Upper lobe of right lung (tissue), 1 donor: ENCODE results near the gene RARA. TPM values are rescaled to one million over a fixed set of nuclear protein-coding genes. Genes with fewer than 3 reads are reported as not detected.

ENCODE experiments used
- ATAC-seq: fragments of 200-7000 bp; cut with Tn5 transposase; one replicate; pipeline ENCODE4 v1.9.1; 2020; ENCODE audit warnings: mild to moderate bottlenecking, moderate library complexity
- DNase-seq: peaks from one replicate; pipeline ENCODE4 v3.0.0-alpha.2; 2020
- H3K27ac ChIP-seq: fragments of 200-600 bp; one replicate; pipeline ENCODE4 v1.8.0; 2022
- H3K27me3 ChIP-seq: fragments of 200-600 bp; one replicate; pipeline ENCODE4 v1.8.0; 2022; ENCODE audit warnings: mild to moderate bottlenecking
- H3K36me3 ChIP-seq: fragments of 200-600 bp; one replicate; pipeline ENCODE4 v1.8.0; 2022
- H3K4me1 ChIP-seq: fragments of 200-600 bp; one replicate; pipeline ENCODE4 v1.8.0; 2022
- H3K4me3 ChIP-seq: fragments of 200-600 bp; one replicate; pipeline ENCODE4 v1.8.0; 2022; ENCODE audit warnings: mild to moderate bottlenecking
- H3K9me3 ChIP-seq: fragments of 200-600 bp; one replicate; pipeline ENCODE4 v1.8.0; 2022
- intact Hi-C: fragments of 100-400 bp; cut with DNase I; formaldehyde crosslinking; loops from one replicate; pipeline ENCODE4 v1.11.0; 2022
- total RNA-seq: library from RNA; stranded (reverse); fragmentation: NEBNext Ultra II Directional; extraction: Animal tissue kit (Norgen Biotek cat#: 25700); gene quantifications from one replicate; pipeline ENCODE4 v1.2.1, GENCODE V29; 2021
- TF ChIP-seq, protein P1 (sequence below): fragments of 200-600 bp; IDR thresholded peaks from one replicate; pipeline ENCODE4 v1.8.0; 2022; ENCODE audit warnings: antibody characterized with exemption
- donor health status: DM: no; HTN: yes; CAD: no; lungs with severe emphysema.

RARA gene
- total RNA-seq, 1 donor from 2014 or later: 69.7 TPM

- no peak overlapping the region for H3K27ac ChIP-seq
- H3K4me3 ChIP-seq: no peak overlapping the region
- peaks cover 46% of the 10 kb centered on the region for H3K36me3 ChIP-seq
- no peaks in the 10 kb centered on the region for H3K27me3 ChIP-seq
- H3K9me3 ChIP-seq: no peaks in the 10 kb centered on the region
- intact Hi-C loops: loop anchor here (2.0 kb wide), 1 partner anchor 54 kb away; no protein-coding TSS in a partner anchor
- no peak for DNase-seq
- no peak for ATAC-seq
- H3K4me1 ChIP-seq: peaks cover 22% of the 10 kb centered on the region
- TF ChIP-seq, protein P1, sequence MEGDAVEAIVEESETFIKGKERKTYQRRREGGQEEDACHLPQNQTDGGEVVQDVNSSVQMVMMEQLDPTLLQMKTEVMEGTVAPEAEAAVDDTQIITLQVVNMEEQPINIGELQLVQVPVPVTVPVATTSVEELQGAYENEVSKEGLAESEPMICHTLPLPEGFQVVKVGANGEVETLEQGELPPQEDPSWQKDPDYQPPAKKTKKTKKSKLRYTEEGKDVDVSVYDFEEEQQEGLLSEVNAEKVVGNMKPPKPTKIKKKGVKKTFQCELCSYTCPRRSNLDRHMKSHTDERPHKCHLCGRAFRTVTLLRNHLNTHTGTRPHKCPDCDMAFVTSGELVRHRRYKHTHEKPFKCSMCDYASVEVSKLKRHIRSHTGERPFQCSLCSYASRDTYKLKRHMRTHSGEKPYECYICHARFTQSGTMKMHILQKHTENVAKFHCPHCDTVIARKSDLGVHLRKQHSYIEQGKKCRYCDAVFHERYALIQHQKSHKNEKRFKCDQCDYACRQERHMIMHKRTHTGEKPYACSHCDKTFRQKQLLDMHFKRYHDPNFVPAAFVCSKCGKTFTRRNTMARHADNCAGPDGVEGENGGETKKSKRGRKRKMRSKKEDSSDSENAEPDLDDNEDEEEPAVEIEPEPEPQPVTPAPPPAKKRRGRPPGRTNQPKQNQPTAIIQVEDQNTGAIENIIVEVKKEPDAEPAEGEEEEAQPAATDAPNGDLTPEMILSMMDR: no peak
Measured at GRCh38 chr17:40356990-40357881, 48.3 kb downstream of the RARA start.

DNA sequence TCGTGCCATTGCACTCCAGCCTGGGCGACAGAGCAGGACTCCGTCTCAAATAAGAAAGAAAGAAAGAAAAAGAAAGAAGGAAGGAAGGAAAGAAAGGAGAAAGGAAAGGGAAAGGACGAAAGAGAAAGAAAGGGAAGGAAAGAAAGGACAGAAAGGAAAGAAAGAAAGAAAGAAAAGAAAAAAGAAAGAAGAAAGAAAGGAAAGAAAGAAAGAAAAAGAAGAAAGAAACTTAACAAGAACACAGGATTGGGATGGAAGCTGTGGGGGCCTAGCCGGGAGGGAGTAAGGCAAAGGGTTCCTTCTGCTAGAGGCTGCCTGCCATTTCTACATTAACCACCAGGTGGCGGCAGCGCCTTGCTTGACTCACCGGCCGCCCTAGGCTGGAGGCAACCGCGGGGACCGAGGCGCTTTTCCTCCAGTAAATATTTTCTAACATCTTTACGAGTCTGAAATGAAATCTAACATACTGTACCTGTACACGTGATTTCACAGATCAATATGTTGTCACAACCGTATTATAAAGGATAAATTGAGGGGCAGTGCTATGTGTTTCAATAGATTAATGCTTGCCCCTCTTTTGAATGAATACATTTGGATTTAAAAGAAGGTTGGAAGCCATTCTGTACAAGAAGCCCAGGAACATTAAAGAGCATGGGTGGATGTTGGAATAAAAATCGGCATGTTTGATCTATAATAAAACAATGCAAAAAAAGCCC lies 49.5 kb downstream of the RARA start:
- peak; percentile 93 for DNase-seq
- ATAC-seq: peak; percentile 77
- intact Hi-C loops: no loop called here
- H3K27me3 ChIP-seq: no peaks in the 10 kb centered on the region
- H3K4me1 ChIP-seq: peaks cover 23% of the 10 kb centered on the region
- no peaks in the 10 kb centered on the region for H3K9me3 ChIP-seq
- H3K27ac ChIP-seq: no peak overlapping the region
- H3K4me3 ChIP-seq: peak overlapping the region; percentile 11
- H3K36me3 ChIP-seq: peaks cover 35% of the 10 kb centered on the region
- TF ChIP-seq, protein P1: peak; percentile 100

- no peaks in the 10 kb centered on the region for H3K27me3 ChIP-seq
- ATAC-seq (no peak), DNase-seq (no peak)
- no peak overlapping the region for H3K27ac ChIP-seq
- TF ChIP-seq, protein P1: no peak
- intact Hi-C loops: loop anchor here (10.0 kb wide), 1 partner anchor 175 kb away; no protein-coding TSS in a partner anchor
- H3K36me3 ChIP-seq: peaks cover 20% of the 10 kb centered on the region
- peaks cover 20% of the 10 kb centered on the region for H3K4me1 ChIP-seq
- H3K4me3 ChIP-seq: no peak overlapping the region
- no peaks in the 10 kb centered on the region for H3K9me3 ChIP-seq
Measured at GRCh38 chr17:40360091-40360490, 51.1 kb downstream of the RARA start.

DNA sequence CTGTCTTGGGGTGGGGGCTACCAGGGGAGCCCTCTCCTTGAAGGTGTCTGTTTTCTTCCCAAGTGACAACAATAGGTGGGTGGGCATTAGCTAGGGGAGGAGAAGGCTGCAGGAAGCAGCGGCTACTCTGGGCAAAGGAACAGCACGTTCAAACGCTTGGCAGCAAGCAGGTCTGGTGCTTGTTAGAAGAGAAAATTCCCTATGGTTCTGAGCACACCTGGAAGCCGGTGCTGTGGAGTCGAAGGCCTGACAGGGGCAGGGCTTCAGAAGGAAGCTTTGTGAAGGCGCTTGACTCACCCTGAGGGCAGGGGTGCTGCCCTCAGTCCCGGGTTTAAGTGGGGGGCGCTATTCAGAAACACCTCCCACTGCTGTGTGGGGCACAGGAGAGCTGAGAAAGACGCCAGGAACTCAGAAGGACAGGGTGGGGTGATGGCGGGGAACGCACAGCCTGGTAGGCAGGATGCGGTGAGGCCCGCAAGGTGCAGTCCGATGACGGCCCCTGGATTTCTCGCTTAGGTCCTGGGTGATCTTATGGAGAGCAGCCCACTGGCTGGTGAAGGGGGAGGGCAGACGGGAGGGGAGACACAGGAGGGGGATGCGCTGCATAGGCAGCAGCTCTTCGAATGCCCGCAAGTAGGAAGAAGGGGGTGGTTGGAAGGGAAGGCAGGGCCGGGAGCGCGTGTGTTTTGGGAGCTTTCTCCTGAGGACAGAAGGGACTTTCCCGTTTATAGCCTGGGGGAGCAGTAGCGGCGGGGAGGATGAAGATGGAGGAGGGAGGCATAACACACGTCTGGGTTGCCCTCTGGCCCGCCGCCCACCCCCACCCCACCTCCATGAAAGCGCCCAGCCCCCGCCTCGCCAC lies 52.3 kb downstream of the RARA start:
- TF ChIP-seq, protein P1: no peak
- Histone ChIP-seq H3K27ac (no peak overlapping the region), H3K4me1 (peaks cover 17% of the 10 kb centered on the region), H3K4me3 (no peak overlapping the region), H3K9me3 (no peaks in the 10 kb centered on the region), H3K36me3 (peaks cover 8% of the 10 kb centered on the region), H3K27me3 (no peaks in the 10 kb centered on the region)
- intact Hi-C loops: loop anchor here (10.0 kb wide), 1 partner anchor 174 kb away; no protein-coding TSS in a partner anchor
- DNase-seq (no peak), ATAC-seq (no peak)
